GM12865 (cell line): ENCODE measurements around the gene ARHGAP4.

Experiments used
- DNase-seq: peaks from one replicate; pipeline ENCODE4 v3.0.0; 2010; ENCODE audit warnings: low read depth
- H3K4me3 ChIP-seq: 2 replicates; pipeline ENCODE4 v1.5.1; 2011; ENCODE audit warnings: mild to moderate bottlenecking, low read depth, low read length, control low read depth
- CTCF ChIP-seq: IDR thresholded peaks from 2 replicates; pipeline ENCODE4 v1.5.1; 2011; ENCODE audit warnings: low read length, control low read depth, low read depth, inconsistent platforms; ENCODE audit not compliant: insufficient read depth; ENCODE audit errors: missing control alignments

ARHGAP4 gene

GRCh38 chrX:153951683-153952372 is 25.8 kb upstream of the ARHGAP4 start:
- no peak for DNase-seq
- no peak for TF ChIP-seq CTCF
- H3K4me3 ChIP-seq: no peak overlapping the region

- no peak for DNase-seq
- no peak overlapping the region for H3K4me3 ChIP-seq
- no peak for TF ChIP-seq CTCF
Observed at GRCh38 chrX:153950127-153950526, 24.1 kb upstream of the ARHGAP4 start.

GRCh38 chrX:153948847-153949805 is 23.1 kb upstream of the ARHGAP4 start:
- TF ChIP-seq CTCF: no peak
- no peak for DNase-seq
- no peak overlapping the region for H3K4me3 ChIP-seq

- no peak overlapping the region for H3K4me3 ChIP-seq
- TF ChIP-seq CTCF: no peak
- DNase-seq: no peak
Observed at GRCh38 chrX:153948002-153948466, 22.0 kb upstream of the ARHGAP4 start.

GRCh38 chrX:153947009-153947769 is 21.1 kb upstream of the ARHGAP4 start:
- peak; percentile 84 for DNase-seq
- H3K4me3 ChIP-seq: no peak overlapping the region
- TF ChIP-seq CTCF: peak; percentile 79
